GM12872 (cell line): Measurements from ENCODE around the gene SLC8A1.

Source experiments
- CTCF ChIP-seq: IDR thresholded peaks from 3 replicates; pipeline ENCODE4 v1.5.1; 2011; ENCODE audit warnings: low read depth, mild to moderate bottlenecking, low read length, moderate library complexity; ENCODE audit not compliant: insufficient read depth

The SLC8A1 gene

GRCh38 chr2:40303746-40304145, 148.1 kb downstream of the SLC8A1 start:
- no peak for TF ChIP-seq CTCF

- TF ChIP-seq CTCF = no peak
These were observed 149.1 kb downstream of the SLC8A1 start for GRCh38 chr2:40302751-40303325.

GRCh38 chr2:40300391-40300790, 151.5 kb downstream of the SLC8A1 start:
- TF ChIP-seq CTCF = no peak

- no peak for TF ChIP-seq CTCF
These were observed 152.1 kb downstream of the SLC8A1 start for GRCh38 chr2:40299781-40300180.

GRCh38 chr2:40299173-40299572, 152.7 kb downstream of the SLC8A1 start:
- TF ChIP-seq CTCF = no peak

- no peak for TF ChIP-seq CTCF
These were observed 153.9 kb downstream of the SLC8A1 start for GRCh38 chr2:40298026-40298425.

- TF ChIP-seq CTCF = no peak
These were observed 159.6 kb downstream of the SLC8A1 start for GRCh38 chr2:40292291-40292690.
